ENCODE measurements around the gene NFATC2.

The NFATC2 gene

GRCh38 chr20:51422514-51423289, 119.8 kb downstream of the NFATC2 start:
- Histone ChIP-seq H3K4me1 (ENCODE audit: control insufficient read depth, insufficient read depth, low read length) (no peaks in the 10 kb centered on the region), H3K36me3 (ENCODE audit: control insufficient read depth in 2 of 2, insufficient read depth in 1 of 2, low read length in 2 of 2) (no peaks in the 10 kb centered on the region), H3K4me3 (ENCODE audit: low read depth, low read length) (no peak overlapping the region), H3K27ac (ENCODE audit: extremely low read depth, low read depth, low read length) (no peak overlapping the region), H3K9me3 (ENCODE audit: control insufficient read depth, insufficient read depth, low read depth, low read length) (no peaks in the 10 kb centered on the region)
- ChIA-PET CTCF (interaction anchor here (0.7 kb wide), 1 partner anchor 115 kb away, joined by 5 read pairs; no protein-coding TSS in a partner anchor), POLR2A (no interaction called here)
- TF ChIP-seq ZNF24 (tag by site-specific recombination; IDR thresholded peaks at IDR 0.05) = no peak
- TF ChIP-seq ZNF341 (tag by site-specific recombination; IDR thresholded peaks at IDR 0.05; ENCODE audit: low read depth) = no peak
- TF ChIP-seq HOXA7 (CRISPR knock-in tag; IDR thresholded peaks at IDR 0.05; ENCODE audit: borderline replicate concordance) = no peak
- TF ChIP-seq ZFP41 (tag by site-specific recombination; IDR thresholded peaks at IDR 0.05; ENCODE audit: borderline replicate concordance) = no peak
- TF ChIP-seq SCRT1 (tag by site-specific recombination; IDR thresholded peaks at IDR 0.05; ENCODE audit: borderline replicate concordance) = no peak
- TF ChIP-seq ZNF654 (tag by site-specific recombination; IDR thresholded peaks at IDR 0.05; ENCODE audit: low read depth) = no peak
- no peak for TF ChIP-seq ZBTB26 (tag by site-specific recombination; optimal IDR thresholded peaks at IDR 0.05)
- TF ChIP-seq ZNF138 (tag by site-specific recombination; IDR thresholded peaks at IDR 0.05; ENCODE audit: borderline replicate concordance) = no peak
- no peak for TF ChIP-seq TRIM28 (IDR thresholded peaks at IDR 0.05; ENCODE audit: borderline replicate concordance, low read length)
- no peak for TF ChIP-seq ZNF629 (tag by site-specific recombination; IDR thresholded peaks at IDR 0.05)
- TF ChIP-seq KLF9 (tag by site-specific recombination; IDR thresholded peaks at IDR 0.05; ENCODE audit: low read depth) = no peak

- Histone ChIP-seq H3K4me1 (ENCODE audit: control insufficient read depth, insufficient read depth, low read length) (no peaks in the 10 kb centered on the region), H3K9me3 (ENCODE audit: control insufficient read depth, insufficient read depth, low read depth, low read length) (no peaks in the 10 kb centered on the region), H3K36me3 (ENCODE audit: control insufficient read depth in 2 of 2, insufficient read depth in 1 of 2, low read length in 2 of 2) (no peaks in the 10 kb centered on the region), H3K27ac (ENCODE audit: extremely low read depth, low read depth, low read length) (no peak overlapping the region), H3K4me3 (ENCODE audit: low read depth, low read length) (no peak overlapping the region)
- TF ChIP-seq ZNF549 (tag by site-specific recombination; IDR thresholded peaks at IDR 0.05) (no peak), ZNF121 (tag by site-specific recombination; IDR thresholded peaks at IDR 0.05) (0 out of 2 replicates have a peak, but pooled peaks have one; percentile 10)
- POLR2A ChIA-PET = no interaction called here
- CTCF ChIA-PET = no interaction called here
These were observed 121.7 kb downstream of the NFATC2 start for GRCh38 chr20:51420805-51421204.

GRCh38 chr20:51420111-51420510, 122.4 kb downstream of the NFATC2 start:
- Histone ChIP-seq H3K27ac (ENCODE audit: extremely low read depth, low read depth, low read length) (no peak overlapping the region), H3K9me3 (ENCODE audit: control insufficient read depth, insufficient read depth, low read depth, low read length) (no peaks in the 10 kb centered on the region), H3K4me1 (ENCODE audit: control insufficient read depth, insufficient read depth, low read length) (no peaks in the 10 kb centered on the region), H3K4me3 (ENCODE audit: low read depth, low read length) (no peak overlapping the region), H3K36me3 (ENCODE audit: control insufficient read depth in 2 of 2, insufficient read depth in 1 of 2, low read length in 2 of 2) (no peaks in the 10 kb centered on the region)
- TF ChIP-seq ZNF560 (tag by site-specific recombination; IDR thresholded peaks at IDR 0.05; ENCODE audit: borderline replicate concordance) (no peak), ZNF114 (tag by site-specific recombination; IDR thresholded peaks at IDR 0.05) (no peak), ZNF19 (tag by site-specific recombination; IDR thresholded peaks at IDR 0.05; ENCODE audit: low read depth) (no peak), ATF2 (tag by site-specific recombination; IDR thresholded peaks at IDR 0.05; ENCODE audit: low read depth) (no peak)
- POLR2A ChIA-PET = no interaction called here
- CTCF ChIA-PET = no interaction called here

All from HEK293 (cell line).